ENCODE results near the gene CDKN1A.

DNA sequence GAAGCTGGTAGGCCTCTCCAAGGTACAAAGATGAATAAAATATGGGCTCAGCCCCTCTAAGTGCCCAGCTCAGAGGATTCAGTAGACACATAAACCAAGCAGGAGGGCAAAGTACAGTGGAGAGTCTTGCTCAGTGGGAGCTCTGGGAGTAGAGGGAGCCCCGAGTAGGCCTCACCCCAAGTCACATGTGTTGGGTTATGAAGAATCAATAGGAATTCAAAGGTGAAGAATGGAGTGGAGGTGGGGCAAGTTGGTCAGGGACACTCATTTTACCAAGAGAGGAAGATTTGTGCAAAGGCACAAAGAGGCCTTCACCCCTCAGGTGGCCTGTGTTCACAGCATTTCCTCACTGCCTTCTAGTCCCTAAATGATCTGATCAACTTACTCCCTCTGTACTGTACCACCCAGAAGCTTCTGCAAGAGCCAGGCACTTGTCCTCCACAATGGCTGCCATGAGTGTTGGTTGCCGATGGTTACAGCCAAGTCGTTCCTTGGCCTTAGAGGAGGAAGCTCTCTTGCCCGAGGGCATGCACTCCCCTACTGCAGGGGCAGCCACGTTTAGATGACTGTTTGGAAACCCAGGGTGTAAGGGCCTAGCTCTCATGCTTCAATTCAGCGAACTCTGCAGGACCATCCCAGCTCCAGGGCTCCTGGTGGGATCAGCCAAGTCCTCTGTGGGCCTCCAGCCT is 6.7 kb upstream of the CDKN1A start:
- TF ChIP-seq, protein P1, sequence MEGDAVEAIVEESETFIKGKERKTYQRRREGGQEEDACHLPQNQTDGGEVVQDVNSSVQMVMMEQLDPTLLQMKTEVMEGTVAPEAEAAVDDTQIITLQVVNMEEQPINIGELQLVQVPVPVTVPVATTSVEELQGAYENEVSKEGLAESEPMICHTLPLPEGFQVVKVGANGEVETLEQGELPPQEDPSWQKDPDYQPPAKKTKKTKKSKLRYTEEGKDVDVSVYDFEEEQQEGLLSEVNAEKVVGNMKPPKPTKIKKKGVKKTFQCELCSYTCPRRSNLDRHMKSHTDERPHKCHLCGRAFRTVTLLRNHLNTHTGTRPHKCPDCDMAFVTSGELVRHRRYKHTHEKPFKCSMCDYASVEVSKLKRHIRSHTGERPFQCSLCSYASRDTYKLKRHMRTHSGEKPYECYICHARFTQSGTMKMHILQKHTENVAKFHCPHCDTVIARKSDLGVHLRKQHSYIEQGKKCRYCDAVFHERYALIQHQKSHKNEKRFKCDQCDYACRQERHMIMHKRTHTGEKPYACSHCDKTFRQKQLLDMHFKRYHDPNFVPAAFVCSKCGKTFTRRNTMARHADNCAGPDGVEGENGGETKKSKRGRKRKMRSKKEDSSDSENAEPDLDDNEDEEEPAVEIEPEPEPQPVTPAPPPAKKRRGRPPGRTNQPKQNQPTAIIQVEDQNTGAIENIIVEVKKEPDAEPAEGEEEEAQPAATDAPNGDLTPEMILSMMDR (IDR thresholded peaks at IDR 0.05; ENCODE audit: low read depth, low read length): no peak
- no peak for TF ChIP-seq POLR2A (IDR thresholded peaks at IDR 0.05; ENCODE audit: extremely low read depth, insufficient read length)
